AG09319 (cell line): Measurements from ENCODE around the gene OR2T29.
"Not testable (repeated sequence)": the region's sequence is repeated elsewhere in the genome, so short reads cannot be mapped to it uniquely, and the experiment has no call there.

Experiments
- DNase-seq: peaks from one replicate; pipeline ENCODE4 v3.0.0-alpha.2; 2010; ENCODE audit warnings: low read depth; ENCODE audit errors: extremely low read depth
- TF ChIP-seq, protein P1 (sequence below): IDR thresholded peaks from 2 replicates; pipeline ENCODE4 v1.5.1; 2011; ENCODE audit warnings: low read depth, mild to moderate bottlenecking, inconsistent platforms, low read length, moderate library complexity

OR2T29 gene

DNA sequence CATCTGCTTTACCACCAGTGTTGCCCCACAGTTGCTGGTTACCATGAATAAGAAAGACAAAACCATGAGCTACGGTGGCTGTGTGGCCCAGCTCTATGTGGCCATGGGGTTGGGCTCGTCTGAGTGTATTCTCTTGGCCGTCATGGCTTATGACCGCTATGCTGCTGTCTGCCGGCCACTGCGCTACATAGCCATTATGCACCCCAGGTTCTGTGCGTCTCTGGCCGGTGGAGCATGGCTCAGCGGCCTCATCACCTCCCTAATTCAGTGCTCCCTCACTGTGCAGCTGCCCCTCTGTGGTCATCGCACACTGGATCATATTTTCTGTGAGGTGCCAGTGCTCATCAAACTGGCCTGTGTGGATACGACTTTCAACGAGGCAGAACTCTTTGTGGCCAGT lies 40.7 kb downstream of the OR2T29 start:
- TF ChIP-seq, protein P1, sequence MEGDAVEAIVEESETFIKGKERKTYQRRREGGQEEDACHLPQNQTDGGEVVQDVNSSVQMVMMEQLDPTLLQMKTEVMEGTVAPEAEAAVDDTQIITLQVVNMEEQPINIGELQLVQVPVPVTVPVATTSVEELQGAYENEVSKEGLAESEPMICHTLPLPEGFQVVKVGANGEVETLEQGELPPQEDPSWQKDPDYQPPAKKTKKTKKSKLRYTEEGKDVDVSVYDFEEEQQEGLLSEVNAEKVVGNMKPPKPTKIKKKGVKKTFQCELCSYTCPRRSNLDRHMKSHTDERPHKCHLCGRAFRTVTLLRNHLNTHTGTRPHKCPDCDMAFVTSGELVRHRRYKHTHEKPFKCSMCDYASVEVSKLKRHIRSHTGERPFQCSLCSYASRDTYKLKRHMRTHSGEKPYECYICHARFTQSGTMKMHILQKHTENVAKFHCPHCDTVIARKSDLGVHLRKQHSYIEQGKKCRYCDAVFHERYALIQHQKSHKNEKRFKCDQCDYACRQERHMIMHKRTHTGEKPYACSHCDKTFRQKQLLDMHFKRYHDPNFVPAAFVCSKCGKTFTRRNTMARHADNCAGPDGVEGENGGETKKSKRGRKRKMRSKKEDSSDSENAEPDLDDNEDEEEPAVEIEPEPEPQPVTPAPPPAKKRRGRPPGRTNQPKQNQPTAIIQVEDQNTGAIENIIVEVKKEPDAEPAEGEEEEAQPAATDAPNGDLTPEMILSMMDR = no peak

DNA sequence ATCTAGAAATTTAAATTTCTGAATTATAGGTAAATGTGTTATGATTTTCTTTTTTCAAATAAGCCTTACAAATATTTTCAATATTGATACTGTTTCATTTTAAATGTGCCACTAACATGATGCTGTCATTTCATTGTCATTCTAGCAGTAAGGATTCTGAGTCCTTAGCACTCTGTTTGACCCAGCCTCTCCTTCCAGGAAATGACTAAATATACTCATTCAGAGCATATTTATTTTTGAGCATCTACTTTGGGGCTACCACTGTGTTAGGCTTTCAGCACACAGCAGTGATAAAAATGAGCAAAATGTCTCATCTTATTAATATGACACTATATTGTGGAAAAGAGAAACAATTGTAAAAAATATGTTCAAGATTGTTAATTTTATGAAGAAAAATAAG lies 52.4 kb downstream of the OR2T29 start:
- not testable (repeated sequence) for DNase-seq

More for the DNA sequence above, 40.7 kb downstream of the OR2T29 start:
- DNase-seq = no peak

DNA sequence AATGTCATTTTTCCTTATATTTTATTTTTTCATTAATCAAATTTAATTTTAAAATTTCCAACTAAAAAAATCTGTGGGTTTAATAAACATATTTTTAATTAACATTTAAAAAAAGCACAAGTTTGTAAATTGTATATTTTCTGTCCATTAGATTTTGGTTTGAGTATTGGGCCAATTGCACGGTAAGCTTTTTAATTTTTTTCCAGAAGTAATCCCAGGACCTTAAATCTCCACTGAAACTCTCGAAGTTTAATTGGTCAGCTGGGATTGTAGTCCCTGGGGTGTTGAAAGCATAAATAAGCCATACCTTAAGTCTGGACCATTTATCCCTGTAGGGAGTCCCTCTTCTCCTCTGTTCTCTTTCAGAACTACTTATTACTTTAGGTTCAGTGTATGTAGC lies 54.8 kb downstream of the OR2T29 start, which contains the start of gene OR2G6:
TSS of gene OR2G6 (plus strand) at position 301 of the 400 bp plus-strand sequence. CDS start 13,574 bp downstream, outside the sequence.
- DNase-seq = not testable (repeated sequence)
